Natural killer cell (primary cell): Measurements from ENCODE around the gene FRMD4A. TPM values are rescaled to one million over a fixed set of nuclear protein-coding genes. Genes with fewer than 3 reads are reported as not detected.

Experiments
- ATAC-seq, 3 donors: fragments of 150-1000 bp in 2 of 3; fragments of 200-7000 bp in 1 of 3; cut with Tn5 transposase; 1 replicate in 1 of 3; 2 replicates in 2 of 3; pipeline ENCODE4 v1.10.0; 2021; ENCODE audit warnings: mild to moderate bottlenecking in 2 of 3, moderate library complexity in 2 of 3
- DNase-seq, 2 donors: peaks; one replicate each; pipeline versions ENCODE4 v3.0.0 to v3.0.0-alpha.2; 2013 to 2021; ENCODE audit warnings: mixed read lengths in 1 of 2
- H3K27ac ChIP-seq: one replicate; pipeline ENCODE4 v1.5.1; 2013; ENCODE audit warnings: mild to moderate bottlenecking, low read length
- H3K27me3 ChIP-seq: one replicate; pipeline ENCODE4 v1.6.1; 2013; ENCODE audit warnings: low read length; ENCODE audit not compliant: control insufficient read depth, insufficient read depth
- H3K36me3 ChIP-seq: one replicate; pipeline ENCODE4 v1.6.1; 2013; ENCODE audit warnings: low read length; ENCODE audit not compliant: control insufficient read depth, insufficient read depth
- H3K4me1 ChIP-seq: one replicate; pipeline ENCODE4 v1.6.1; 2013; ENCODE audit warnings: low read length; ENCODE audit not compliant: control insufficient read depth, insufficient read depth
- H3K4me3 ChIP-seq: one replicate; pipeline ENCODE4 v1.5.1; 2013; ENCODE audit warnings: low read length
- H3K9me3 ChIP-seq: one replicate; pipeline ENCODE4 v1.6.1; 2013; ENCODE audit warnings: low read length; ENCODE audit not compliant: control insufficient read depth, insufficient read depth
- H3K27ac Mint-ChIP-seq, 2 donors: one replicate each; pipeline ENCODE4 v1.8.0; 2022; ENCODE audit warnings: mild to moderate bottlenecking in 2 of 2, mixed read lengths in 2 of 2, moderate library complexity in 1 of 2
- H3K27me3 Mint-ChIP-seq, 2 donors: one replicate each; pipeline ENCODE4 v1.8.0; 2022; ENCODE audit warnings: low read depth in 2 of 2, mixed read lengths in 2 of 2
- H3K36me3 Mint-ChIP-seq: one replicate; pipeline ENCODE4 v1.8.0; 2022; ENCODE audit warnings: mixed read lengths
- H3K4me1 Mint-ChIP-seq, 2 donors: one replicate each; pipeline ENCODE4 v1.8.0; 2022; ENCODE audit warnings: mixed read lengths in 2 of 2
- H3K4me3 Mint-ChIP-seq: one replicate; pipeline ENCODE4 v1.8.0; 2022; ENCODE audit warnings: mild to moderate bottlenecking, moderate library complexity, mixed read lengths
- H3K9me3 Mint-ChIP-seq, 2 donors: one replicate each; pipeline ENCODE4 v1.8.0; 2022; ENCODE audit warnings: mixed read lengths in 2 of 2
- CTCF ChIP-seq: fragments of 200-600 bp; IDR thresholded peaks from one replicate; pipeline ENCODE4 v1.8.0; 2022; ENCODE audit warnings: antibody characterized with exemption
- WGBS: methylation state at CpG from one replicate; pipeline ENCODE4 v1.1.7; 2013; ENCODE audit warnings: missing lambda C conversion rate; ENCODE audit not compliant: insufficient coverage; 5-methylcytosine and 5-hydroxymethylcytosine counted together
- intact Hi-C: fragments of 100-400 bp; cut with micrococcal nuclease; formaldehyde crosslinking; loops from one replicate; pipeline ENCODE4 v1.14.2; 2022
- total RNA-seq, 4 donors: library from RNA; stranded (reverse); fragments of 120-200 nt in 1 of 4; gene quantifications; one replicate each; pipeline versions ENCODE4 v1.2.3 to v1.2.4, GENCODE V29; 2013 to 2022

Gene FRMD4A
- total RNA-seq, 3 donors from 2014 or later (not counting 1 experiment from before 2014, with no cell fraction given), result 0.36 to 0.38 TPM; not detected in 1

GRCh38 chr10:14195433-14195832 is 135.3 kb downstream of the FRMD4A start:
- intact Hi-C loops, result loop anchor here (5.0 to 10.0 kb wide), 2 partner anchors 362 to 629 kb away; no protein-coding TSS in a partner anchor
- no peaks in the 10 kb centered on the region for H3K36me3 Mint-ChIP-seq
- Histone ChIP-seq H3K27me3 (peaks cover 5% of the 10 kb centered on the region), H3K4me1 (no peaks in the 10 kb centered on the region), H3K9me3 (no peaks in the 10 kb centered on the region), H3K4me3 (no peak overlapping the region), H3K36me3 (no peaks in the 10 kb centered on the region), H3K27ac (no peak overlapping the region)
- H3K27ac Mint-ChIP-seq, result no peak overlapping the region
- H3K4me1 Mint-ChIP-seq, result no peaks in the 10 kb centered on the region
- 82% methylated on average over 6 of the region's 6 CpGs for WGBS
- ATAC-seq, result no peak
- no peak overlapping the region for H3K4me3 Mint-ChIP-seq
- TF ChIP-seq CTCF, result no peak
- DNase-seq, result no peak
- no peaks in the 10 kb centered on the region for H3K9me3 Mint-ChIP-seq
- H3K27me3 Mint-ChIP-seq, result peaks cover 12 to 57% of the 10 kb centered on the region in 2 donors

GRCh38 chr10:14192746-14193145 is 138.0 kb downstream of the FRMD4A start:
- Histone ChIP-seq H3K9me3 (no peaks in the 10 kb centered on the region), H3K4me1 (no peaks in the 10 kb centered on the region), H3K27me3 (peaks cover 5% of the 10 kb centered on the region), H3K36me3 (no peaks in the 10 kb centered on the region), H3K27ac (no peak overlapping the region), H3K4me3 (no peak overlapping the region)
- Mint-ChIP-seq H3K4me3 (no peak overlapping the region), H3K27me3 (peaks cover 21 to 63% of the 10 kb centered on the region in 2 donors), H3K4me1 (no peaks in the 10 kb centered on the region), H3K27ac (no peak overlapping the region), H3K9me3 (no peaks in the 10 kb centered on the region), H3K36me3 (no peaks in the 10 kb centered on the region)
- DNase-seq (no peak), ATAC-seq (no peak)
- no peak for TF ChIP-seq CTCF
- WGBS, result 87% methylated on average over 2 of the region's 2 CpGs
- intact Hi-C loops, result loop anchor here (10.0 kb wide), 1 partner anchor 632 kb away; no protein-coding TSS in a partner anchor

DNA sequence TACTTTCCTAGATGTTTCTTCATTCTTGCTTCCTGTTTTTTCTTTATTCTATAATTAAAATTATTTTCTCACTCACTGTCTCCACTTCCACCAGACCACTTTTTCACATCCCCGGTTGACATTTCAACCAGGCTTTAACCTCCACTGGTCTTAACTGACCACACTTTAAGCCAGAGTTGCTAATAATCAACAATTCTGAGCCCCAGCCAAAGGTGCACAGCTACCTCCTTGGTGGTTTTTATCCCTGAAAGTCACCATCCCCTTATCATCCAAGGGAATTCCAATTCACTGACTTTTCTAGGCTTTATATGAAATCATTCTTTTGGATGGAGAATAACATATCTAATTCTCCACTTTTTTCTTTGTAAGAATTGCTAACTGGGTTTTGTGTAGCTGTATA is 138.9 kb downstream of the FRMD4A start:
- no peak overlapping the region for H3K4me3 Mint-ChIP-seq
- Histone ChIP-seq H3K27me3 (peaks cover 5% of the 10 kb centered on the region), H3K4me1 (no peaks in the 10 kb centered on the region), H3K9me3 (no peaks in the 10 kb centered on the region), H3K36me3 (no peaks in the 10 kb centered on the region), H3K4me3 (no peak overlapping the region), H3K27ac (no peak overlapping the region)
- DNase-seq (no peak), ATAC-seq (no peak)
- H3K36me3 Mint-ChIP-seq, result no peaks in the 10 kb centered on the region
- intact Hi-C loops, result loop anchor here (10.0 kb wide), 1 partner anchor 633 kb away; no protein-coding TSS in a partner anchor
- no peaks in the 10 kb centered on the region for H3K4me1 Mint-ChIP-seq
- no peak overlapping the region for H3K27ac Mint-ChIP-seq
- peaks cover 21 to 60% of the 10 kb centered on the region in 2 donors for H3K27me3 Mint-ChIP-seq
- TF ChIP-seq CTCF, result no peak
- H3K9me3 Mint-ChIP-seq, result no peaks in the 10 kb centered on the region
- WGBS, result 62% methylated on average over 1 of the region's 1 CpG

DNA sequence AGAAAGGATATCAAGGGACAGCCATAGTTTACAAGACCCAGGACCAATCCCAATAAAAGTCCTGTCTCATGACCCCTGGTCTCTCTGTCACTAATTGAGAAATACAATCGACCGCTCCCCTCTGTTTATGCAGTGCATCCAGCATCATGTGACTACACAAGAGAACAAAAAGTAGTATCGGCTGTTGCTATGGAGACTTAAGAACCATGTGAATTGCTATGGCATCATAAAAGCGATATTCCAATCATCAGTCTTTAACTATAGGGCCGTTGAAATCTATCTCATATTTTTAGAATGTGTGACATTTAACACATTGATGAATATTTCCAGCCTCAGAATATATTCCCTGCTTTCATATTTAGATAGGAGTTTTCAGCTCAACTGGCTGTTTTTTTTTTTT is 139.3 kb downstream of the FRMD4A start:
- Histone ChIP-seq H3K36me3 (no peaks in the 10 kb centered on the region), H3K27ac (no peak overlapping the region), H3K27me3 (peaks cover 5% of the 10 kb centered on the region), H3K4me1 (no peaks in the 10 kb centered on the region), H3K4me3 (no peak overlapping the region), H3K9me3 (no peaks in the 10 kb centered on the region)
- H3K4me1 Mint-ChIP-seq, result peaks cover 0 to 1% of the 10 kb centered on the region in 2 donors
- H3K36me3 Mint-ChIP-seq, result no peaks in the 10 kb centered on the region
- no peak for TF ChIP-seq CTCF
- ATAC-seq, result no peak
- no peak for DNase-seq
- H3K4me3 Mint-ChIP-seq, result no peak overlapping the region
- WGBS, result 95% methylated on average over 4 of the region's 5 CpGs
- H3K27ac Mint-ChIP-seq, result no peak overlapping the region
- H3K9me3 Mint-ChIP-seq, result no peaks in the 10 kb centered on the region
- intact Hi-C loops, result loop anchor here (10.0 kb wide), 1 partner anchor 633 kb away; no protein-coding TSS in a partner anchor
- H3K27me3 Mint-ChIP-seq, result peaks cover 21 to 60% of the 10 kb centered on the region in 2 donors
